HCT116 (cell line): ENCODE results near the gene UBE2E2. TPM values are rescaled to one million over a fixed set of nuclear protein-coding genes. Genes with fewer than 3 reads are reported as not detected.

ENCODE experiments used
- ATAC-seq: fragments of 200-7000 bp; cut with Tn5 transposase; 2 replicates; pipeline ENCODE4 v1.9.1; 2020; ENCODE audit warnings: mild to moderate bottlenecking, moderate library complexity
- BruUV-seq: library from RNA; stranded (reverse); fragments of 400-500 nt; replicated peaks from 2 replicates; lab custom pipeline; 2021; lab: Mats Ljungman, UMichigan
- CTCF ChIA-PET: fragments of 300-600 bp; sonication (Branson Sonifier 250); formaldehyde crosslinking; loops from one replicate; lab custom pipeline; 2021; ENCODE audit warnings: antibody characterized with exemption; lab: Charles Lee
- POLR2A ChIA-PET: fragments of 300-600, 350-600 bp; sonication (Branson Sonifier 250); formaldehyde crosslinking; loops from one replicate; lab custom pipeline; 2021; ENCODE audit warnings: antibody characterized with exemption; lab: Charles Lee
- RAD21 ChIA-PET, 2 experiments: fragments of 300-600 bp; sonication (Branson Sonifier 250); formaldehyde crosslinking; loops; one replicate each; lab custom pipeline; 2023; ENCODE audit warnings: low total read pairs in 2 of 2; ENCODE audit not compliant: uncharacterized antibody in 2 of 2, unreplicated experiment in 2 of 2, low non-redundant PET in 1 of 2; lab: Charles Lee
- DNase-seq: peaks from one replicate; pipeline ENCODE4 v3.0.0-alpha.2; 2010; ENCODE audit warnings: low read depth, low spot score
- H2AFZ ChIP-seq: fragments of 200-600 bp; shearing (Covaris generic), sonication (generic); 2 replicates; pipeline ENCODE4 v1.6.1; 2017; ENCODE audit warnings: low read depth, mixed run types, mixed read lengths, antibody characterized with exemption, low read length; ENCODE audit not compliant: poor library complexity, severe bottlenecking
- H3K27ac ChIP-seq: 2 replicates; pipeline ENCODE4 v1.5.1; 2012; ENCODE audit warnings: low read depth, low read length
- H3K27me3 ChIP-seq: fragments of 200-600 bp; sonication (generic); 2 replicates; pipeline ENCODE4 v1.6.1; 2016; ENCODE audit warnings: mixed run types, low read length, mixed read lengths; ENCODE audit not compliant: insufficient read depth
- H3K36me3 ChIP-seq, 2 experiments: fragments of 200-500 bp in 1 of 2; fragments of 200-600 bp in 1 of 2; sonication (Bioruptor generic) in 1 of 2; sonication (generic) in 1 of 2; 2 replicates each; pipeline versions ENCODE4 v1.5.1 to v1.6.1; 2014 to 2016; ENCODE audit warnings: low read length in 2 of 2, inconsistent platforms in 1 of 2, mixed read lengths in 1 of 2, mixed run types in 1 of 2; ENCODE audit not compliant: insufficient read depth in 2 of 2, control insufficient read depth in 1 of 2
- H3K4me1 ChIP-seq, 2 experiments: fragments of 200-600 bp in 1 of 2; sonication (generic) in 1 of 2; 2 replicates each; pipeline versions ENCODE4 v1.5.1 to v1.6.1; 2012 to 2017; ENCODE audit warnings: low read length in 2 of 2, inconsistent platforms in 1 of 2, mild to moderate bottlenecking in 1 of 2, mixed read lengths in 1 of 2, mixed run types in 1 of 2, moderate library complexity in 1 of 2; ENCODE audit not compliant: insufficient read depth in 2 of 2, control insufficient read depth in 1 of 2
- H3K4me2 ChIP-seq: fragments of 200-600 bp; sonication (generic); 2 replicates; pipeline ENCODE4 v1.6.1; 2017; ENCODE audit warnings: mixed run types, low read length, mixed read lengths
- H3K4me3 ChIP-seq, 2 experiments: fragments of 200-600 bp in 1 of 2; sonication (generic) in 1 of 2; replicated peaks in 1 of 2; 2 replicates each; pipeline ENCODE4 v1.5.1; 2011 to 2016; ENCODE audit warnings: low read length in 2 of 2, control low read depth in 1 of 2, low read depth in 1 of 2, mild to moderate bottlenecking in 1 of 2, mixed read lengths in 1 of 2, mixed run types in 1 of 2
- H3K79me2 ChIP-seq: fragments of 200-600 bp; sonication (generic); 2 replicates; pipeline ENCODE4 v1.6.1; 2017; ENCODE audit warnings: mild to moderate bottlenecking, mixed run types, low read length, moderate library complexity, mixed read lengths; ENCODE audit not compliant: insufficient read depth
- H3K9ac ChIP-seq: fragments of 200-600 bp; sonication (generic); 2 replicates; pipeline ENCODE4 v1.6.1; 2016; ENCODE audit warnings: low read length, mixed read lengths
- H3K9me2 ChIP-seq: fragments of 200-600 bp; sonication (generic), shearing (Covaris generic); 2 replicates; pipeline ENCODE4 v1.6.1; 2017; ENCODE audit warnings: mixed run types, mild to moderate bottlenecking, moderate library complexity; ENCODE audit not compliant: insufficient read depth
- H3K9me3 ChIP-seq, 2 experiments: fragments of 200-500 bp in 1 of 2; fragments of 200-600 bp in 1 of 2; sonication (Bioruptor generic) in 1 of 2; sonication (generic) in 1 of 2; 2 replicates each; pipeline ENCODE4 v1.6.1; 2014 to 2017; ENCODE audit warnings: low read length in 2 of 2, mixed read lengths in 2 of 2, inconsistent platforms in 1 of 2, low read depth in 1 of 2, mild to moderate bottlenecking in 1 of 2, mixed run types in 1 of 2, moderate library complexity in 1 of 2; ENCODE audit not compliant: control insufficient read depth in 1 of 2, insufficient read depth in 1 of 2
- H4K20me1 ChIP-seq: fragments of 200-600 bp; sonication (generic), shearing (Covaris generic); 2 replicates; pipeline ENCODE4 v1.6.1; 2017; ENCODE audit warnings: mixed run types, mild to moderate bottlenecking, moderate library complexity; ENCODE audit not compliant: insufficient read depth
- CBX3 ChIP-seq: IDR thresholded peaks from 2 replicates; pipeline ENCODE4 v1.6.1; 2012; ENCODE audit warnings: low read depth
- EZH2phosphoT487 ChIP-seq: fragments of 200-600 bp; IDR thresholded peaks from 2 replicates; pipeline ENCODE4 v1.6.1; 2018; ENCODE audit warnings: antibody characterized with exemption, borderline replicate concordance
- POLR2A ChIP-seq: IDR thresholded peaks from 2 replicates; pipeline ENCODE4 v1.7.0; 2011; ENCODE audit warnings: borderline replicate concordance; ENCODE audit not compliant: insufficient read depth, insufficient read length; ENCODE audit errors: extremely low read depth
- POLR2AphosphoS5 ChIP-seq: IDR thresholded peaks from 2 replicates; pipeline ENCODE4 v1.6.1; 2011; ENCODE audit warnings: mild to moderate bottlenecking, low read depth, low read length, moderate library complexity
- RAD21 ChIP-seq: IDR thresholded peaks from 2 replicates; pipeline ENCODE4 v1.6.1; 2012; ENCODE audit warnings: low read depth, mild to moderate bottlenecking
- SIN3A ChIP-seq: IDR thresholded peaks from 2 replicates; pipeline ENCODE4 v1.6.1; 2012; ENCODE audit warnings: low read depth
- SRF ChIP-seq: IDR thresholded peaks from 2 replicates; pipeline ENCODE4 v1.6.1; 2012; ENCODE audit warnings: low read depth
- YY1 ChIP-seq: IDR thresholded peaks from 2 replicates; pipeline ENCODE4 v1.6.1; 2011; ENCODE audit warnings: low read length, low read depth, moderate library complexity, mild to moderate bottlenecking; ENCODE audit not compliant: insufficient replicate concordance; ENCODE audit errors: extremely low read depth
- ZNF274 ChIP-seq: fragments of 200-500 bp; sonication (Bioruptor generic); IDR thresholded peaks from 2 replicates; pipeline ENCODE4 v1.6.1; 2014; ENCODE audit warnings: mild to moderate bottlenecking, low read depth, low read length, inconsistent platforms
- intact Hi-C: fragments of 100-400 bp; cut with micrococcal nuclease; formaldehyde crosslinking; loops from 2 replicates; pipeline ENCODE4 v1.10.0; 2022
- total RNA-seq: library from RNA; stranded (reverse); gene quantifications from one replicate; pipeline ENCODE4 v1.2.1, GENCODE V29; 2021; ENCODE audit not compliant: unreplicated experiment
- TF ChIP-seq, protein P1 (sequence below): IDR thresholded peaks from 2 replicates; pipeline ENCODE4 v1.6.1; 2012; ENCODE audit warnings: low read depth
- TF ChIP-seq, protein P2 (sequence below): IDR thresholded peaks from 2 replicates; pipeline ENCODE4 v1.6.1; 2011; ENCODE audit warnings: mild to moderate bottlenecking, low read length, moderate library complexity; ENCODE audit not compliant: insufficient replicate concordance; ENCODE audit errors: extremely low read depth
- TF ChIP-seq, protein P3 (sequence below): IDR thresholded peaks from 2 replicates; pipeline ENCODE4 v1.6.1; 2012

The UBE2E2 gene
- total RNA-seq, 1 experiment from 2014 or later, result 21.4 TPM

DNA sequence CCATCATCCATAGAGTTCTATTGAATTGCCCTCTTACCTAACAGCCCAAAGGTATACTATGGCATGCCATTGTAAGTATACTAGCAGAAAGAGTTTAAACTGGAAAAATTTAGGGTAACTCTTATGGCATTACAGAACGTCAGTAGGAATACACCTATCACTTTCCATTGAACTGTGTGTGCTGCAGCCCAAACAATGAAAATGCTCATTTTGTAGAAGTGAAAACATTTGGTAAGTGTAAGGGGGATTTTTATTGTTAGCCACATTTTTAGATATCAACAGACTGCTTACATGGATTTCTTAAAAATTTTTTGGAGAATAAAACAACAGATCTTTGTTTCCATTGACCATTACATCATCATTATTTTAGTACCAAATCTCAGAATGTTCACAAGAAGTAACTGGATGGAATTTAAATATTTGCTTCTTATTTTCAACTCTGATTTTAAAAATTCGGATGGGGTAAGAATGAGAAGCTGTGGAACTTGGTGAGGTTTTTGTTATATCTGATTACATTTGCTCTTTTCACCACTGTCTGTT, 245.9 kb downstream of the UBE2E2 start:
- H3K79me2 ChIP-seq, result no peaks in the 10 kb centered on the region
- H3K4me2 ChIP-seq, result no peak overlapping the region
- DNase-seq (no peak), ATAC-seq (no peak)
- TF ChIP-seq POLR2AphosphoS5 (no peak), SIN3A (no peak), YY1 (no peak), SRF (no peak)
- no peaks in the 10 kb centered on the region for H4K20me1 ChIP-seq
- H3K36me3 ChIP-seq, result no peaks in the 10 kb centered on the region
- no peaks in the 10 kb centered on the region for H3K9me3 ChIP-seq
- H3K27me3 ChIP-seq, result no peaks in the 10 kb centered on the region; the same call in 1 of the 2 replicates
- H3K4me1 ChIP-seq, result no peaks in the 10 kb centered on the region
- POLR2A ChIA-PET, result no interaction called here
- H3K4me3 ChIP-seq, result no peak overlapping the region
- H3K9me2 ChIP-seq, result no peaks in the 10 kb centered on the region
- RAD21 ChIA-PET, result no interaction called here
- no peak overlapping the region for H3K9ac ChIP-seq
- CTCF ChIA-PET, result no interaction called here
- H2AFZ ChIP-seq, result no peak overlapping the region
- no peak overlapping the region for H3K27ac ChIP-seq
- BruUV-seq, result no TSS peak
- intact Hi-C loops, result no loop called here

DNA sequence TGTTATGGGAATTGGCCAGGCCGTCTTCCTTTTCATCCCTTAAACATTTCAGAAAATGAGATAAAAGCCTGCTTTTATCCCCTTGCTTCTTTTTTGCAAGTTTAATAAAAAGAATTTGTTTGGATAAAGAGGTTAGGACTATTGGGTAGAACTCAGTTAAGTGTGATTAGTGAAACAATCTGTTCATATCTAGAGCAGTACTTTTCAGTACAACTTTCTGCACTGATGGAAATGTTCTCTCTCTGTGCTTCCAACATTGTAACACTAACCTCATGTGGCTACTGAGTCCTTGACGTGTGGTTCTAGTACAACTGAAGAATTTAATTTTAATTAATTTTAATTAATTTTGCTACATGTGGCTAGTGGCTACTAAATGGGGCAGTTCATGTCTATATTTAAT, 246.9 kb downstream of the UBE2E2 start:
- no peaks in the 10 kb centered on the region for H4K20me1 ChIP-seq
- DNase-seq (no peak), ATAC-seq (no peak)
- H3K27ac ChIP-seq, result no peak overlapping the region
- ChIA-PET CTCF (no interaction called here), POLR2A (no interaction called here), RAD21 (no interaction called here)
- BruUV-seq, result no TSS peak
- no peaks in the 10 kb centered on the region for H3K79me2 ChIP-seq
- H3K9me3 ChIP-seq, result no peaks in the 10 kb centered on the region
- no peaks in the 10 kb centered on the region for H3K9me2 ChIP-seq
- H3K9ac ChIP-seq, result no peak overlapping the region
- H3K4me1 ChIP-seq, result no peaks in the 10 kb centered on the region
- no peak overlapping the region for H3K4me3 ChIP-seq
- intact Hi-C loops, result no loop called here
- H3K4me2 ChIP-seq, result no peak overlapping the region
- H3K36me3 ChIP-seq, result no peaks in the 10 kb centered on the region
- H3K27me3 ChIP-seq, result no peaks in the 10 kb centered on the region; the same call in 1 of the 2 replicates
- no peak overlapping the region for H2AFZ ChIP-seq
- TF ChIP-seq POLR2A (no peak), SIN3A (no peak), EZH2phosphoT487 (no peak), ZNF274 (no peak), RAD21 (no peak), POLR2AphosphoS5 (no peak), SRF (no peak), CBX3 (no peak)
- TF ChIP-seq, protein P1, sequence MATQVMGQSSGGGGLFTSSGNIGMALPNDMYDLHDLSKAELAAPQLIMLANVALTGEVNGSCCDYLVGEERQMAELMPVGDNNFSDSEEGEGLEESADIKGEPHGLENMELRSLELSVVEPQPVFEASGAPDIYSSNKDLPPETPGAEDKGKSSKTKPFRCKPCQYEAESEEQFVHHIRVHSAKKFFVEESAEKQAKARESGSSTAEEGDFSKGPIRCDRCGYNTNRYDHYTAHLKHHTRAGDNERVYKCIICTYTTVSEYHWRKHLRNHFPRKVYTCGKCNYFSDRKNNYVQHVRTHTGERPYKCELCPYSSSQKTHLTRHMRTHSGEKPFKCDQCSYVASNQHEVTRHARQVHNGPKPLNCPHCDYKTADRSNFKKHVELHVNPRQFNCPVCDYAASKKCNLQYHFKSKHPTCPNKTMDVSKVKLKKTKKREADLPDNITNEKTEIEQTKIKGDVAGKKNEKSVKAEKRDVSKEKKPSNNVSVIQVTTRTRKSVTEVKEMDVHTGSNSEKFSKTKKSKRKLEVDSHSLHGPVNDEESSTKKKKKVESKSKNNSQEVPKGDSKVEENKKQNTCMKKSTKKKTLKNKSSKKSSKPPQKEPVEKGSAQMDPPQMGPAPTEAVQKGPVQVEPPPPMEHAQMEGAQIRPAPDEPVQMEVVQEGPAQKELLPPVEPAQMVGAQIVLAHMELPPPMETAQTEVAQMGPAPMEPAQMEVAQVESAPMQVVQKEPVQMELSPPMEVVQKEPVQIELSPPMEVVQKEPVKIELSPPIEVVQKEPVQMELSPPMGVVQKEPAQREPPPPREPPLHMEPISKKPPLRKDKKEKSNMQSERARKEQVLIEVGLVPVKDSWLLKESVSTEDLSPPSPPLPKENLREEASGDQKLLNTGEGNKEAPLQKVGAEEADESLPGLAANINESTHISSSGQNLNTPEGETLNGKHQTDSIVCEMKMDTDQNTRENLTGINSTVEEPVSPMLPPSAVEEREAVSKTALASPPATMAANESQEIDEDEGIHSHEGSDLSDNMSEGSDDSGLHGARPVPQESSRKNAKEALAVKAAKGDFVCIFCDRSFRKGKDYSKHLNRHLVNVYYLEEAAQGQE, result no peak
- TF ChIP-seq, protein P2, sequence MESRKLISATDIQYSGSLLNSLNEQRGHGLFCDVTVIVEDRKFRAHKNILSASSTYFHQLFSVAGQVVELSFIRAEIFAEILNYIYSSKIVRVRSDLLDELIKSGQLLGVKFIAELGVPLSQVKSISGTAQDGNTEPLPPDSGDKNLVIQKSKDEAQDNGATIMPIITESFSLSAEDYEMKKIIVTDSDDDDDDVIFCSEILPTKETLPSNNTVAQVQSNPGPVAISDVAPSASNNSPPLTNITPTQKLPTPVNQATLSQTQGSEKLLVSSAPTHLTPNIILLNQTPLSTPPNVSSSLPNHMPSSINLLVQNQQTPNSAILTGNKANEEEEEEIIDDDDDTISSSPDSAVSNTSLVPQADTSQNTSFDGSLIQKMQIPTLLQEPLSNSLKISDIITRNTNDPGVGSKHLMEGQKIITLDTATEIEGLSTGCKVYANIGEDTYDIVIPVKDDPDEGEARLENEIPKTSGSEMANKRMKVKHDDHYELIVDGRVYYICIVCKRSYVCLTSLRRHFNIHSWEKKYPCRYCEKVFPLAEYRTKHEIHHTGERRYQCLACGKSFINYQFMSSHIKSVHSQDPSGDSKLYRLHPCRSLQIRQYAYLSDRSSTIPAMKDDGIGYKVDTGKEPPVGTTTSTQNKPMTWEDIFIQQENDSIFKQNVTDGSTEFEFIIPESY, result no peak
- TF ChIP-seq, protein P3, sequence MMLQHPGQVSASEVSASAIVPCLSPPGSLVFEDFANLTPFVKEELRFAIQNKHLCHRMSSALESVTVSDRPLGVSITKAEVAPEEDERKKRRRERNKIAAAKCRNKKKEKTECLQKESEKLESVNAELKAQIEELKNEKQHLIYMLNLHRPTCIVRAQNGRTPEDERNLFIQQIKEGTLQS, result no peak
